Fibroblast of pulmonary artery (primary cell): ENCODE data around the gene SCN1A.

Source experiments
- DNase-seq: peaks from one replicate; pipeline ENCODE4 v3.0.0-alpha.2; 2010; ENCODE audit warnings: low read depth
- H3K4me3 ChIP-seq: replicated peaks from 2 replicates; pipeline ENCODE4 v1.5.1; 2011; ENCODE audit warnings: low read depth, mild to moderate bottlenecking, control low read depth, low read length, moderate library complexity
- CTCF ChIP-seq: IDR thresholded peaks from 2 replicates; pipeline ENCODE4 v1.5.1; 2011; ENCODE audit warnings: mild to moderate bottlenecking, control low read depth, low read length, inconsistent platforms; ENCODE audit errors: missing control alignments

SCN1A gene

GRCh38 chr2:166090908-166091307, 36.9 kb downstream of the SCN1A start:
- peak; percentile 86 for DNase-seq

GRCh38 chr2:166090346-166090745, 37.5 kb downstream of the SCN1A start:
- no peak overlapping the region for H3K4me3 ChIP-seq
- peak; percentile 83 for DNase-seq
- TF ChIP-seq CTCF = no peak

More at GRCh38 chr2:166090908-166091307, 36.9 kb downstream of the SCN1A start:
- H3K4me3 ChIP-seq = no peak overlapping the region
- TF ChIP-seq CTCF = no peak

- no peak for TF ChIP-seq CTCF
- peak; percentile 98 for DNase-seq
- H3K4me3 ChIP-seq = no peak overlapping the region
These were observed 39.2 kb downstream of the SCN1A start for GRCh38 chr2:166088634-166089033.

- no peak overlapping the region for H3K4me3 ChIP-seq
- peak; percentile 34 for DNase-seq
- TF ChIP-seq CTCF = no peak
These were observed 43.5 kb downstream of the SCN1A start for GRCh38 chr2:166084301-166084700.

- no peak for TF ChIP-seq CTCF
- DNase-seq = no peak
- no peak overlapping the region for H3K4me3 ChIP-seq
These were observed 45.1 kb downstream of the SCN1A start for GRCh38 chr2:166082736-166083135.

GRCh38 chr2:166081852-166082251, 46.0 kb downstream of the SCN1A start:
- no peak for DNase-seq
- TF ChIP-seq CTCF = no peak
- no peak overlapping the region for H3K4me3 ChIP-seq

GRCh38 chr2:166081131-166081632, 46.6 kb downstream of the SCN1A start:
- H3K4me3 ChIP-seq = no peak overlapping the region
- DNase-seq = no peak
- TF ChIP-seq CTCF = no peak
